ENCODE measurements around the gene TTBK2. TPM values are rescaled to one million over a fixed set of nuclear protein-coding genes. Genes with fewer than 3 reads are reported as not detected.

The TTBK2 gene
- total and polyA plus RNA-seq, 8 donors, result 12.4 to 15.8 (median 13.8) TPM

GRCh38 chr15:42808913-42809312 is 111.7 kb downstream of the TTBK2 start:
- no peaks in the 10 kb centered on the region for H3K27me3 ChIP-seq
- H3K27ac ChIP-seq, result no peak overlapping the region
- no peak overlapping the region for H3K4me3 ChIP-seq
- no peaks in the 10 kb centered on the region for H3K9me3 ChIP-seq
- peaks cover 0 to 16% of the 10 kb centered on the region in 2 donors for H3K36me3 ChIP-seq
- ATAC-seq (no peak), DNase-seq (no peak)
- intact Hi-C loops (cut with DNase I), result no loop called here
- no peak for TF ChIP-seq CTCF (IDR thresholded peaks at IDR 0.05)
- H3K4me1 ChIP-seq, result no peaks in the 10 kb centered on the region

- peaks cover 0 to 37% of the 10 kb centered on the region in 2 donors for H3K36me3 ChIP-seq
- ATAC-seq, result no peak
- no peak overlapping the region for H3K4me3 ChIP-seq
- H3K4me1 ChIP-seq, result no peaks in the 10 kb centered on the region
- H3K27me3 ChIP-seq, result no peaks in the 10 kb centered on the region
- H3K9me3 ChIP-seq, result no peaks in the 10 kb centered on the region
- intact Hi-C loops (cut with DNase I), result no loop called here
- no peak for DNase-seq
- no peak overlapping the region for H3K27ac ChIP-seq
- no peak for TF ChIP-seq CTCF (IDR thresholded peaks at IDR 0.05)
Observed at GRCh38 chr15:42805266-42805665, 115.3 kb downstream of the TTBK2 start.

DNA sequence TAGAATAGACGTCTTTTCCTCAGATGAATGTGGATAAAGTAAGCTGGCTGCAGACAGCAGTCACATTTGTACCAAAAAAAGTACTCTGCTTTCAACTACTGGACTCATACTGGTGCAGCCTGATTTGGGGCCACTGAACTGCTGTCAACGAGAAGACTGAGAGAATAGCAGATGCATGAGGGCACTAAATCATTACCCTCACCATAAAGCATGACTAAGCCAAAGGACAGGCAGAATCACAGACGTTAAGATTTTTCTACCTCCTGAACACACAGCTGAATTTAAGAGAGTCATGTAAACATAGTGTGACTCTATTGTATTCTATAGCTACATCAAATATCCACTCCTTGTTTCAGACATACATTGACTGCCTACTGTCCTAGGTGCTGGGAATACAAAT is 115.8 kb downstream of the TTBK2 start:
- Histone ChIP-seq H3K4me1 (no peaks in the 10 kb centered on the region), H3K4me3 (no peak overlapping the region), H3K27me3 (no peaks in the 10 kb centered on the region), H3K27ac (no peak overlapping the region), H3K36me3 (peaks cover 0 to 32% of the 10 kb centered on the region in 2 donors), H3K9me3 (no peaks in the 10 kb centered on the region)
- TF ChIP-seq CTCF (IDR thresholded peaks at IDR 0.05), result no peak
- ATAC-seq, result no peak
- intact Hi-C loops (cut with DNase I), result no loop called here
- no peak for DNase-seq

GRCh38 chr15:42803436-42803835 is 117.1 kb downstream of the TTBK2 start:
- H3K36me3 ChIP-seq, result peaks cover 0 to 30% of the 10 kb centered on the region in 2 donors
- ATAC-seq, result no peak
- no peak overlapping the region for H3K27ac ChIP-seq
- intact Hi-C loops (cut with DNase I), result no loop called here
- H3K4me3 ChIP-seq, result no peak overlapping the region
- H3K27me3 ChIP-seq, result no peaks in the 10 kb centered on the region
- DNase-seq, result no peak
- H3K4me1 ChIP-seq, result no peaks in the 10 kb centered on the region
- no peaks in the 10 kb centered on the region for H3K9me3 ChIP-seq
- TF ChIP-seq CTCF (IDR thresholded peaks at IDR 0.05), result no peak

DNA sequence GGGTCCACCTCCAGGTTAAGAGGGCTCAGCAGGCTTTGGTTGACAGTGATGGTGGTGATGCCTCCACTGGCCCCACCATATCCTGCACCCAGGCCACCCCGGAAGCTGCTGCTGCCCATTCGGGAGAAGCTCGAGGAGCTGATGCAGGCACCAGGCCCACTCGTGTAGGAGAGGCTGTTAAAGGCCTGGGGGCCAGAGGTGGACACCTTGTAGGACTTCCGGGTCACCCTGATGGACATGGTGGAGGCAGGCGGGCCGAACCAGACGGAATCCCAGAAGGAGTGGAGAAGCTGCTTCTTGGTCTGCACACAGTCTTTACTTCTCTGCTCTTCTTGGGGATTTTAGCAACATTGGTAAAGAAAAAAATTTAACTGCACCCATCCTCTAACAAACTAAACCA is 118.4 kb downstream of the TTBK2 start:
- Histone ChIP-seq H3K36me3 (peaks cover 0 to 30% of the 10 kb centered on the region in 2 donors), H3K4me1 (no peaks in the 10 kb centered on the region), H3K4me3 (no peak overlapping the region), H3K9me3 (no peaks in the 10 kb centered on the region), H3K27me3 (no peaks in the 10 kb centered on the region), H3K27ac (no peak overlapping the region)
- no peak for ATAC-seq
- TF ChIP-seq CTCF (IDR thresholded peaks at IDR 0.05), result no peak
- no peak for DNase-seq
- intact Hi-C loops (cut with DNase I), result no loop called here

Measured in left lung (tissue), 10 donors.